Measurements from ENCODE around the gene SLC17A9.

SLC17A9 gene

GRCh38 chr20:62982124-62983075 lies 29.9 kb downstream of the SLC17A9 start:
- no peak for DNase-seq (ENCODE audit: low read depth, low spot score)

GRCh38 chr20:62983210-62983609 lies 30.7 kb downstream of the SLC17A9 start:
- no peak for DNase-seq (ENCODE audit: low read depth, low spot score)

GRCh38 chr20:62984666-62985443 lies 32.3 kb downstream of the SLC17A9 start:
- DNase-seq (ENCODE audit: low read depth, low spot score) = no peak

GRCh38 chr20:62985444-62985778 lies 32.9 kb downstream of the SLC17A9 start:
- no peak for DNase-seq (ENCODE audit: low read depth, low spot score)

- DNase-seq (ENCODE audit: low read depth, low spot score) = no peak
Observed at GRCh38 chr20:62986257-62986800, 33.8 kb downstream of the SLC17A9 start.

GRCh38 chr20:62987114-62987513 lies 34.6 kb downstream of the SLC17A9 start:
- no peak for DNase-seq (ENCODE audit: low read depth, low spot score)

- DNase-seq (ENCODE audit: low read depth, low spot score) = no peak
Observed at GRCh38 chr20:62989201-62989601, 36.7 kb downstream of the SLC17A9 start.

- no peak for DNase-seq (ENCODE audit: low read depth, low spot score)
Observed at GRCh38 chr20:62990306-62990825, 37.9 kb downstream of the SLC17A9 start.

- DNase-seq (ENCODE audit: low read depth, low spot score) = no peak
Observed at GRCh38 chr20:62991196-62991807, 38.8 kb downstream of the SLC17A9 start.

GRCh38 chr20:62991863-62992262 lies 39.4 kb downstream of the SLC17A9 start:
- no peak for DNase-seq (ENCODE audit: low read depth, low spot score)

GRCh38 chr20:62993856-62994494 lies 41.5 kb downstream of the SLC17A9 start:
- DNase-seq (ENCODE audit: low read depth, low spot score) = no peak

- no peak for DNase-seq (ENCODE audit: low read depth, low spot score)
Observed at GRCh38 chr20:62994869-62995281, 42.4 kb downstream of the SLC17A9 start.

- no peak for DNase-seq (ENCODE audit: low read depth, low spot score)
Observed at GRCh38 chr20:62995481-62995880, 43.0 kb downstream of the SLC17A9 start.

- DNase-seq (ENCODE audit: low read depth, low spot score) = no peak
Observed at GRCh38 chr20:62995898-62996595, 43.5 kb downstream of the SLC17A9 start.

GRCh38 chr20:62996596-62996982 lies 44.1 kb downstream of the SLC17A9 start:
- no peak for DNase-seq (ENCODE audit: low read depth, low spot score)

GRCh38 chr20:62997417-62998035 lies 45.0 kb downstream of the SLC17A9 start:
- no peak for DNase-seq (ENCODE audit: low read depth, low spot score)

- DNase-seq (ENCODE audit: low read depth, low spot score) = no peak
Observed at GRCh38 chr20:62998449-62998848, 45.9 kb downstream of the SLC17A9 start.

GRCh38 chr20:62999580-62999979 lies 47.1 kb downstream of the SLC17A9 start:
- DNase-seq (ENCODE audit: low read depth, low spot score) = no peak

- DNase-seq (ENCODE audit: low read depth, low spot score) = no peak
Observed at GRCh38 chr20:63000036-63000435, 47.5 kb downstream of the SLC17A9 start.

- DNase-seq (ENCODE audit: low read depth, low spot score) = no peak
Observed at GRCh38 chr20:63000958-63001357, 48.4 kb downstream of the SLC17A9 start.
